Cardiac fibroblast (primary cell): ENCODE measurements around the gene CHI3L1.

Experiments used
- DNase-seq, 2 donors: peaks; one replicate each; pipeline versions ENCODE4 v3.0.0 to v3.0.0-alpha.2; 2010; ENCODE audit warnings: low read depth in 2 of 2
- H3K4me3 ChIP-seq, 2 donors: replicated peaks in 1 of 2; 1 replicate in 1 of 2; 2 replicates in 1 of 2; pipeline ENCODE4 v1.5.1; 2011; ENCODE audit warnings: low read depth in 2 of 2, low read length in 2 of 2, mild to moderate bottlenecking in 2 of 2, moderate library complexity in 1 of 2
- CTCF ChIP-seq: IDR thresholded peaks from one replicate; pipeline ENCODE4 v1.5.1; 2011; ENCODE audit warnings: low read depth, mild to moderate bottlenecking, low read length, inconsistent platforms

The CHI3L1 gene

DNA sequence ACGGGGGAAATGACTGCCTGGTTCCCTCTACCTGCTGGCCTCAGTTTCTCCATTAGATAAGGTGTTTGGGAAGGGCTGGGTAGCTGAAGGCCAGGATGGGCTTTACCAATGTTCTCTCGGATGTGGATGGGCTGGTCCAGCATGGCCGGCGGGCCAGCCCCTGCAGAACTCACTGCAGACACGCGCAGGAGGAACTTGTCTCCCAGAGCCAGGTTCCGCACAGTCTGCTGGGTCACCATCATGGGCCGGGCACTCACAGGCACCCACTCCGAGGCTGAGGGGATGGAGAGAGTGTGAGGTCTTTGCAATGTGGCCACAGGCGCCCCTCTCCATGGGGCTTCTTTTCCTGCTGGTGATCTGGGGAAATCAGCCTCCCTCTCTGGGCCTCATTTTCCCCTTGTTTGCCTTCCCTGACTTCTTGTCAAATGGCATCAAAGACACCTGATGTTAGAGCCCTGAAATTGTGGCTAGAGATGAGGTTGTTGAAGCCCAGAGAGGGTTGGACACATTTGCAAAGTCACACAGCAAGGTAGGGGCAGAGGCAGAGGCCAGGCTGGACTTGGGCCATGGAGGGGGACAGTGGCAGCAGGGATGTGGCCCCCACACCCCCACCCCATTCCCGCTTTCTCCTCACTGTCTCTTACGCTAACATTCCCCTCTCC is 12.0 kb downstream of the CHI3L1 start:
- no peak for TF ChIP-seq CTCF
- H3K4me3 ChIP-seq = no peak overlapping the region

DNA sequence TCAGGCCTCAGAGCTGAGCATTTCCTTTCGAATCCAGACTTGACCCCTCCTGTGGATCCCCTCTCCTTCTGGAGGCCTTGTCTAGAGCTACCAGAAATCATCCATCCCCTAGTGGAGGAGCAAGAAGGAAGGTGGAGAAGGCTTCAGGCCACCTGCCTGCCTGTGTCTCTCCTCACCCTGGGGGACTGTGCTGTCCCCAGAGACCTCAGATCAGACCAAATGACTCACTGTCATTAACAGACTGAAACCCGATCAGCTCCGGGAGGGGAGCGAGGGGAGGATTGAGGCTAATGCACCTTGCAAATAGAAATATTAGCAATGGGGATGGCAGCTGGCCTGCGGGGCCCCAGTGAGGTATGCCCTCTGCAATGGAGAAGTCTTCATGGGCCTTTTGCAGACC is 12.9 kb downstream of the CHI3L1 start:
- no peak overlapping the region for H3K4me3 ChIP-seq

More for the DNA sequence above, 12.0 kb downstream of the CHI3L1 start:
- no peak for DNase-seq

GRCh38 chr1:203173011-203173555 is 13.4 kb downstream of the CHI3L1 start:
- TF ChIP-seq CTCF = no peak
- DNase-seq = no peak
- H3K4me3 ChIP-seq = no peak overlapping the region

More for the DNA sequence above, 12.9 kb downstream of the CHI3L1 start:
- DNase-seq = no peak
- no peak for TF ChIP-seq CTCF

- H3K4me3 ChIP-seq = no peak overlapping the region
- TF ChIP-seq CTCF = peak; percentile 98
- peak; percentile 52 to 77 for DNase-seq
Observed at GRCh38 chr1:203172184-203173010, 14.1 kb downstream of the CHI3L1 start.

GRCh38 chr1:203171341-203172183 is 14.9 kb downstream of the CHI3L1 start:
- no peak for TF ChIP-seq CTCF
- no peak for DNase-seq
- H3K4me3 ChIP-seq = no peak overlapping the region

- peak in 1 of 2 donors; percentile 5 for DNase-seq
- no peak for TF ChIP-seq CTCF
- no peak overlapping the region for H3K4me3 ChIP-seq
Observed at GRCh38 chr1:203170625-203171330, 15.7 kb downstream of the CHI3L1 start.
